Measurements from ENCODE around the gene HOXB1.

HOXB1 gene

GRCh38 chr17:48522031-48522653 is 8.7 kb downstream of the HOXB1 start:
- no peak overlapping the region for H3K4me3 ChIP-seq (ENCODE audit: low read depth, low read length)
- DNase-seq (ENCODE audit: low read depth): peak; percentile 45
- TF ChIP-seq CTCF (IDR thresholded peaks at IDR 0.05; ENCODE audit: control insufficient read depth, extremely low read depth, insufficient read depth): no peak

GRCh38 chr17:48520631-48521079 is 10.2 kb downstream of the HOXB1 start:
- no peak for DNase-seq (ENCODE audit: low read depth)
- TF ChIP-seq CTCF (IDR thresholded peaks at IDR 0.05; ENCODE audit: control insufficient read depth, extremely low read depth, insufficient read depth): no peak
- H3K4me3 ChIP-seq (ENCODE audit: low read depth, low read length): no peak overlapping the region

- no peak for TF ChIP-seq CTCF (IDR thresholded peaks at IDR 0.05; ENCODE audit: control insufficient read depth, extremely low read depth, insufficient read depth)
- H3K4me3 ChIP-seq (ENCODE audit: low read depth, low read length): no peak overlapping the region
- DNase-seq (ENCODE audit: low read depth): no peak
Observed at GRCh38 chr17:48519427-48519826, 11.4 kb downstream of the HOXB1 start.

- TF ChIP-seq CTCF (IDR thresholded peaks at IDR 0.05; ENCODE audit: control insufficient read depth, extremely low read depth, insufficient read depth): no peak
- DNase-seq (ENCODE audit: low read depth): no peak
- no peak overlapping the region for H3K4me3 ChIP-seq (ENCODE audit: low read depth, low read length)
Observed at GRCh38 chr17:48517478-48517877, 13.3 kb downstream of the HOXB1 start.

- DNase-seq (ENCODE audit: low read depth): no peak
- H3K4me3 ChIP-seq (ENCODE audit: low read depth, low read length): no peak overlapping the region
- TF ChIP-seq CTCF (IDR thresholded peaks at IDR 0.05; ENCODE audit: control insufficient read depth, extremely low read depth, insufficient read depth): no peak
Observed at GRCh38 chr17:48515925-48516900, 14.6 kb downstream of the HOXB1 start.

GRCh38 chr17:48514477-48514876 is 16.3 kb downstream of the HOXB1 start:
- TF ChIP-seq CTCF (IDR thresholded peaks at IDR 0.05; ENCODE audit: control insufficient read depth, extremely low read depth, insufficient read depth): no peak

More at GRCh38 chr17:48514477-48514876, 16.3 kb downstream of the HOXB1 start:
- H3K4me3 ChIP-seq (ENCODE audit: low read depth, low read length): no peak overlapping the region
- no peak for DNase-seq (ENCODE audit: low read depth)

All from LNCaP clone FGC (cell line).